Activated CD4-positive, alpha-beta T cell treated with anti-CD3 and anti-CD28 coated beads for 4 hours (primary cell): ENCODE data around the gene PLEKHF1.
"Not testable (repeated sequence)": the region's sequence is repeated elsewhere in the genome, so short reads cannot be mapped to it uniquely, and the experiment has no call there.

Experiments used
- DNase-seq, 2 donors: peaks; one replicate each; pipeline ENCODE4 v3.0.0-alpha.2; 2020

Gene PLEKHF1, protein sequence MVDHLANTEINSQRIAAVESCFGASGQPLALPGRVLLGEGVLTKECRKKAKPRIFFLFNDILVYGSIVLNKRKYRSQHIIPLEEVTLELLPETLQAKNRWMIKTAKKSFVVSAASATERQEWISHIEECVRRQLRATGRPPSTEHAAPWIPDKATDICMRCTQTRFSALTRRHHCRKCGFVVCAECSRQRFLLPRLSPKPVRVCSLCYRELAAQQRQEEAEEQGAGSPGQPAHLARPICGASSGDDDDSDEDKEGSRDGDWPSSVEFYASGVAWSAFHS

DNA sequence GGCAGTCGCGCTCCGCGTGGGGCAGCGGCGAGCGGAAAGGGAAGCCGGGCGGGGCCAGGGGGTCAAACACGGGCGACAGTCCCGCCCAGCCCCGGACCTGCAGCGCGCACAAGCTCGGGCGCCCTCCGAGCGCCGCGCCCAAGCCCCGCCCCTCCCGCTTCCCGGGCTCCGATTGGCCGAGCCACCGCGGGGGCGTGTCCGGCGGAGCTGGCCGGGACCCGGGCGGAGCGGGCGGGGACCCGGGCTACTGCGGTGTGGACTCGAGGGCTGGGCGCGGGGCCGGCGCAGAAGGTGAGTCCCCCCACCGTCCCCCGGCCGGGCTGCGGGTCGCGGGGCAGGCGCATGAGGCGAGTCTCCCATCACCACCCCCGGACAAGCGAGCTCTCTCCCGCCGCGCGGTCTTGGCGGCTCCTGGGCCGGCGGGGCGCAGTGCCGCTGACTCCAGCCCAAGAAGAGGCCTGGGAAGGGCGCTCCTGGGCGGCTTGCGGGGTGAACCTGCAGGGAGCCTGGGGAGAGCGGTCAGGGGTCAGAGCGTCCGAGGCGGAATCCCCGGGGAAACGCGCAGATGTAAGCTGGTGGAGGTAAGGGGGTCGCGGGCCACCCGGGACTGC, at the start of gene PLEKHF1:
PLEKHF1 (plus strand) TSS at position 247 of the 611 bp plus-strand sequence. CDS start 8,379 bp downstream, outside the sequence.
- DNase-seq: peak; percentile 70 to 79

DNA sequence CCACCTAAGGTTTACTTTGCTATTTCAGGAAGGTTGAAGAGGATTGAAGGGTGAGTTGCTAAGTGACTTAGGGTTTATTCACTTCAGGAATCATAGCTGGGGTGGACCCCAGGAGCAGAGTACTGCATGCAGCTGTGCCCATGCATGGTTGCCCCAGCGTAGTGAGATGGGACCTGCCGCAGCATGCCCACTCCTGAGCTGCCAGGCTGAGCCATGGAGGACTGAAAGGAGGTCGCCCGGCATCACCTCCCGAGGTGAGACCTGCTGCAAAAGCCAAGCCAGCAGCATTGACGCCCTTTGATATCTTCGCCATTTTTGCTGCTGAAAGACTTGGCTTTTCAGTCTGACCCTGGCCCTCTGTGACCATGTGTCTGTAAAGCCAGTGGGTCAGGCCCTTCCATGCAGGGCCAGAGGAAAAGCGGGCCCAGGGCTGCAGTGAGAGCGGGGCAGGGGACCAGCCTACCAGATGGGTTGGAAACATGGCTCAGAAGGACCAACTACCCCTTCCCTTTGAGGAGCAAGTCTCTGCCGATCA, 49.3 kb upstream of the PLEKHF1 start:
- no peak for DNase-seq

DNA sequence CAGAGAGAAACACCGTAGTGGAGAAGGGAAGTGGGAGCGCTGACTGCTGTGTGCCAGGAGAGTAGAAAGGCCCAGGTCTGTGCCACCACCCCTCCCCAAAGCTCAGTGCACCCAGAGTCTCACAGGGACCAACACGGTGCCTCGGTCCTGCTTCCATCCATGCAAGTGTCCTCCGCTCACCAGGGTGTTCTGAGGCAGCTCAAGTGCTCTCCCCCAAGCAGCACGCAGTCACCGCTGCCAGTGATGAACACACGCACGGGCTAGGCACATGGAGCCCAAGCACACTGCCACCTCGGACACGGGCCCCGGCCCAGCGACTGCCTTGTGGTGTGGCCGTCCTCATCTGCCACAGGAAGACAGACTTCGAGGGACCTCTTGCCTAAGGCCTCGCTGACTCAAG, 48.7 kb upstream of the PLEKHF1 start:
- DNase-seq: no peak

DNA sequence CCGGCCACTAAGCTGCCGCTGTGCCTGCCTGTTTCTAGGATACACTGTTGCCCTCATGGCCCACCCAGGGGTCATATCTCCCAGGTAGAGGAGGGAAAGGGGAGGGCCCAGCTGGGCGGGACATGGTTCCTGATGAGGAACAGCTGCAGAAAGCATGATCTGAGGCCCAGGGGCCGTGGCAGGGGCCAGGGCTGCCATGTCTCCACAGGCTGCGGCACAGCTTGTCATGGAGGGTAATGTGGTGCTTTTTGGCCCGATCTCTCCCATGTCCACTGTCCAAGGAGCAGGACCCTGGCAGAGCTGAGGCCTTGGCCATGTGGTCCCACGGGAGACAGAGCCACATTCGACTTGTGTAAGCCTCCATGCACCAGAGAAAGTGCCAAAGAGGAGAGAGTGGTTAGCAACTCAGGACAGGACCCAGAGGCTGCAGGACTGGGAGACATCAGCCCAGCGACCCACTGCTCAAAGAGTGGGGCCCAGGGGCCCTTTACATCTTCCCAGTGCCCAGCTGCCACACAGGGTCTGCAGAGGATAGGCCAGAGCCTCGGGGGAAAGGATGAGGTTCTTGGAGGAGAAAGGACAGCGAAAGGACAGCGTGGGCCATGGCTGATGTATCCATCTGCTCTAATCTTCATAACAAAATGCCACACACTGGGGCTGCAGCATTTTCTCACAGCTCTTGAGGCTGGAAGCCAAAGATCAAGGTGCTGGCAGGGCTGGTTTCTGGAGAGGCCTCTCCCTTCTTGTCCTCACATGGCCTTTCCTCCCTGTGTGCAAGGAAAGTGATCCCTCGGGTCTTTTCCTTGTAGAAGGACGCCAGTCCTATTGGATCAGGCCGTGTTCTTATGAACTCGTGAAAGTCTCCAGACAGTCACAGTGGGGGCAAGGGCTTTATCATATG, 47.6 kb upstream of the PLEKHF1 start:
- DNase-seq: no peak

DNA sequence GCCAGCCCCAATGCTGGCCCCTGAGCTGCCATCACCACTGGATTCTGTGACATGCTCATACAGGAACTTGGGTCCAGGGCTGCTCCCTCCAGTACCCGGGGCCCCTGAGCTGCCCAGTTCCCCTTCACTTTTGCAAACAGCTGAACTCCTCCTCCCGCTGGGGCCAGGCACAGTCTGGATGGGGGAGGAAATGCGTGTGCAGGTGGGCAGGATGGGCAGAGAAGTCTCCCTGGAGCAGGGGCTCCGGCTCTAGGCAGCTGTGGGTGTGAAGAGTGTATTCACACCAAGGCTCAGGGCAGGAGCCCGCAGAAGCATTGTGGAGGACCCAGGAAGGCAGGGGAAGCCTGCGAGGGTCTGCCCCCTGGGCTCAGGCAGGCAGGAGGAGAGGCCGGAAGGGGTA, 46.8 kb upstream of the PLEKHF1 start:
- no peak for DNase-seq

DNA sequence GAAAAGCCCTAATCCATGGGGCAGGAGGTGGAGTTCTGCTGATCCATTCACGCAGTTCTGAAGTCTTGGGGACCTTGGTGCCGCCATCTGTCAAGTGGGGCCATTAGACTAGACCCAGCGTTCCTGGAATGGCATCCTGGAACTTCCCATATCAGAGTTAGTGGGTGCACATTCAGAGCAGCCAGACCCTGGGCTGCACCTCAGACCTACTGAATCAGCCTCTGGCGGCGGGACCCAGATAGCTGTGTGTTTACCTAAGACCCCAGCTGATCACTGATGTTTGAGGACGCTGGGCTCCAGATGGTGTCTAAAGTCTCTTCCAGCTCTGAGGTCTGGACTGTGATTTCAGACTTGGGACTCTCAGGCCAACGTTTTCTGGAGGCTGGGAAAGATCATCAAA, 46.4 kb upstream of the PLEKHF1 start:
- DNase-seq: no peak

DNA sequence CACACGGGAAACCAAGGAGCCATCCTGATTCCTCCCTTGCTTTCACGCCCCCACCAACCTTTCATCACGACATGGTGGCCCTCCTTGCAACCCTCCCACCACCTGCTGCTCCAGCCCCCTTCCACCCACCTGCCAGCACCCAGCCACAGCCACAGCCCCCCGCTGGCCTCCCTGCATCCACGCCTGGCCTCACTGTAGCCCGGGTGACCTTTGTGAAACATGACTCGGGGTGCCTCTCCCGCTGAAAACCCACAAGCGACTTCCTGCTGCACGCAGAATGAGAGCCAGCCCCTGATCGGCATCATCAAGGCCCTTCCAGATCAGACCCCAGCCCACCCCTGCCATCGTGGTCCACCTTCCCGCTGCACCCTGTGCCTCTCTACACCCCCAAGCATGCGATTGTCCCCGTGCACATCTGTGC, 44.3 kb upstream of the PLEKHF1 start:
- DNase-seq: peak; percentile 29 to 40

DNA sequence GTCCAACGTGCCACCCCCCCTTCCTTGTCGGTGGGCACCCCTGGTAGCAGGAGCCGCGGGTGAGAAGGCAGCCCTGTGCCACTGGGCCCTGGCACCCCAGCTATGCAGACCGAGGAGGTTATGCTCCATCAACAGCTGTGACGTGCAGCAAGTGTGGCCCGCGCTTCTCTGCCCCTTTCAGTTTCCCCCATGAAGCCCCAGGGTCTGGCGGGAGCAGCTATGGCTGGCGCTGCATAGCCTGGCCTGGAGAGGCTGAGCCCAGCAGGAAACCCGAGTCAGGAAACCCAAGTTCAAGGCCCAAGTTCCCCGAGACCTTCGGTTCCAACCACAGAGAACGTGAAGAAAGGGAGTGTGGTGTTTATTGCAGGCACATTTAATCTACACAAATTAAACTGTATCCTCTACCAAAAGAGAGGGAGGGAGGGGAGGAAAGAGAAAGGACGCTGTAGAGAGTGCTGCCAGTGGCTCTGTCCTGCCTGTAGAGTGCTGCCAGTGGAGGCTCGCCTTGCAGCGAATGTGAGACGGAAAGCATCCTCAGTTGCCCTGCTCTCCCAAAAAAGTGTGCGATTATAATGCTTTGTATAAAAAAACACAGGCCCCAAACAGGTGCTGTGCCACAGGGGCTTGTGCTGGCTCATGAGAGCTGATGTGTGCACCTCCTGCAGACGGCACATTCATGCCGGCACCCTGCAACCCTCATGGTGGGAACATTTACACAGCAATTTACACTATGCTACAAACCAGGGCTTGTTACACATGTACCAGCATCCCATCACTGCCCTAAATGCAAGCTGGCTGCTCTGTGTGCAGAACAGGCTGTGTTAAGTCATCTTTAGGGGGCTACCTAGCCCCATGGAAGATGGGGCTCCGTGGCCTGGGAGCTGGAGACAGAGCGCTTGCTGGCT, 42.8 kb upstream of the PLEKHF1 start:
- no peak for DNase-seq

DNA sequence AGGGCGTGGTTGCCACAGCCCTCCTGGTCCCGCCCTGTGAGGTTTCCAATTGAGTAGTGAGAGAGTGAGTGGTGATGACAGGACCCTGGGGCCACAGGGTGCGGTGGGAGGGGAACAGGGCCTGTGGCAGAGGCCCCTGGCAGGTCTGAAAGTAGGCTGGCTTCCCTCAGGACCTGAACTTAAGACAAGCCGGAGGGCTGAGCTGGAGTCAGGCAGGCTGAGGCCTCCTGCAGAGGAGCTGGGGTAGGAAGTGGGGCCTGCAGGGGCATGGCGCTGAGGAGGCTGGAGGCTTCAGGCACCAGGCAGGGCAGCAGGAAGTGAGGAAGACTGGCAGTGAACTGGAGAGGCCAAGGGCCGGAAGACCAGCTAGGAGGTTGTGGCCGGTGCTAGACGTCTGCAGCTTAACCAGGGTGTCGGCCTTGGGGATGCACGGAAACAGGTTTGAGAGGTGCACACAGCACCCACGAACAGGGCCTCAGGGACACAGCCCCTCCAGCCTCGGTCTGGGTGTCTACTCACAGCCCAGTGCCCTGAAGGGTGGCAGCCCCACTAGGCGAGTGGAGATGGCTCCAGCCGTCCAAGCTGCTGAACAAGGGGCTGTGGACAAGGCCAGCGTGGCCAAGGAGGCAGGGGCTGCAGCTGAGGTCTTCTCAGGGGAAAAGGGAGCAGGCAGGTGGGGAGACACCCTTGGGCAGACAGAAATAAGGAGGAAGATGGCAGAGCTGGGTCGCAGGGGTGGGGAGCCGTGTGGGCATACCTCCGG, 41.4 kb upstream of the PLEKHF1 start:
- DNase-seq: no peak

DNA sequence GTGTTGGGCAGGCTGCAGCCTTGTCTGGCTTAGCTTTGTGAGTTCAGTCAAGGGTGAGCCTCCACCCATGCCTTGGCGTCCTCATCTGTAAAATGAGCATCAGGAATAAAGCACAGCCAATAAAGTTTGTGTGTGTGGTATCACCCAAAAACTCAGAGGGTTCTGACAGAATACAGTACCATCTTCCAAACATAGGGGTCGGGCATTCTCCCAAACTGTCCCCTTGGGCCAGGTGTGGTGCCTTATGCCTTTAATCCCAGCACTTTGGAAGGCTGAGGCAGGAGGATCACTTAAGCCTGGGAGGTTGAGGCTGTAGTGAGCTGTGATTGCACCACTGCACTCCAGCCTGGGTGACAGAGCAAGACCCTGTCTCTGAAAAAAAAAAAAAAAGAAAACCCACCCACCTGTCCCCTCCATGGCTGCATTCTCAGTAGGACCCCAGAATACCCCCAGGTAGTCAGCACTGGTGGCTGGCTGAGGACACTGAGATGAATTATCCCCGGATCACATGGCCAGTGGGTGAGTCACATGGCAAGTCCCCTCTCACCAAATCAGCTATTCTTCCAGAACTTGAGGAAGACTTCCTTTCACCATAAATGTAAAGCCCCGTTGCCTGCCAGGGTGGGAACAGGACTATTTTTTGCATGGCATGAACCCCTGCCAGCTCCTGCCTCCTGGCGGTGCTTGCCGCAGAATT, 40.6 kb upstream of the PLEKHF1 start:
- no peak for DNase-seq

DNA sequence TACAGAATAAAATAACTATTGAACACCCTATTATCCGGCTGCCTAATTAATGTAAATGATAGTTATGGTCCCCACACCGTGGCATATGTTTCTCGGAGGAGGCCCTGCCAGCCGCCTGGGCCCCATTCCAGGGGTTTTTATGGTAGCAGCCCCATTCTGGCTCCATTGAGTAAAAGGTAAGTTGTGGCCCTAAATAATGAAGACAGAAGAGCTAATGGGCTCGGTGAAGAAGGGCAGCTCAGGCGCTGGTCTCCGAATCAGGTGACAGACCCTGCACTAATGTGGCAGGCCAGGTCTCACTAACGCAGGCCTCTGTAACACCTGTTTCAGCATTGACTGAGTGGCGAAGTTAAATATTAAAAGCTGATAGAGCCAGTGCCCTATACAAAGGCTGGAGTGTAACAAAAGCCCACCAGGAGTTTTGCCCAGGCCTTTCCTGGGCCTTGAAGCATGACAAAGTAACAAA, 40.0 kb upstream of the PLEKHF1 start:
- DNase-seq: no peak

DNA sequence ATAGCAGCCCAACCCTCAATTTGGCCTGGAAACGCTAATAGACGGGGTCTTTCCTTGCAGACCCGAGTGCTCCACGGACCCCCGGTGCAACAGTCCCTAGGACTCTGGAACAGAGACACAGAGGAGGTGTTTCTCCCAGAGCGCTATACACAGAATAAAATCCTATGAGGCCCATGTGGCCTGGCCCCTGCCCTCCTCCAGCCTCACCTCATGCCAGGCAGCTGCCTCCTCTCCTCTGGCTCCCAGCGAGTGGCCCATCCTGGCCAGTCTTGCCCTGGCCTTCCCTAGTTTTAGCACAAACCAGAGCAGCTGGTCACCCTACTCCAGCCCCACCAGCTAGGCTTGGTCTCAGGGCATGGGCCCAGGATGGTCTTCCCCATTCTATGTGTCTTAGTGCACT, 38.9 kb upstream of the PLEKHF1 start:
- DNase-seq: no peak

DNA sequence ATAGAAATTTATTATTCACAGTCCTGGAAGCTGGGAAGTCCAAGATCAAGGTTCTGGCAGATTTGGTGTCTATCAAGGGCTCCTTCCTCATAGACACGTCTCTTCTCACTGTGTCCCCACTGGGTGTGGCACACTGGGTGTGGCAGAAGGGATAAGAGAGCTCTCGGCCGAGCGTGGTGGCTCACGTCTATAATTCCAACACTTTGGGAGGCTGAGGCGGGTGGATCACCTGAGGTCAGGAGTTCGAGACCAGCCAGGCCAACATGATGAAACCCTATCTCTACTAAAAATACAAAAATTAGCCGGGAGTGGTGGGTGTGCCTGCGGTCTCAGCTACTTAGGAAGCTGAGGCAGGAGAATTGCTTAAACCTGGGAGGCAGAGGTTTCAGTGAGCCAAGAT, 38.4 kb upstream of the PLEKHF1 start:
- DNase-seq: not testable (repeated sequence)

DNA sequence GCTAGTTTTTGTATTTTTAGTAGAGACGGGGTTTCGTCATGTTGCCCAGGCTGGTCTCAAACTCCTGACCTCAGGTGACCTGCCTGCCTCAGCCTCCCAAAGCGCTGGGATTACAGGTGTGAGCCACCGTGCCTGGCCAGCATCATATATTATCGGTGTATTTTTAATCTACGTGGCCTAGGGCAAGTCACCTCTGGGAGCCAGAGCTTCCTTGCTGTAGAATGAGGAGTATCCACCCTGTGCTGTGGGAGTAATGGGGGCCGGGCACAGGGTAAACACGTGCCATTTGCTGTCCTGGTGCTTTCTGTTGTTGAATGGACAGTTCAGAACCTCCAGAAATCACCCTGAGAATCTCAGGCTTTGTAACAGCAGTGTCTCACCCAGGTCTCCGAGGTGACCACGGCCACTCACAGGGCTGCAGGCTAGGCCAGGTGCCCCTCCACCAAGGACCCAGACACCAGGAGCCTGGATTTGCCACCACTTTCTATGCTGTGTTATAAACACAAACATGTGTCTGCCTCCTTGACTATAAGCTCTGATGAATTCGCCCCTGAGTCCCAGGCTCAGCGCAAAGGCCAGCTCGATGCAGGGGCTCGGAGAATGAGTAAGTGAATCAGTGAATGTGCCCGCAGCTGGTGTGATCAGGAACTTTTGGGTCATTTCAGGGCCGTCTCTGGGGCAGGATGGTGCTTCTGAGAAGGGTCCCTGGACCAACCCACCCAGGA, 36.4 kb upstream of the PLEKHF1 start:
- no peak for DNase-seq

DNA sequence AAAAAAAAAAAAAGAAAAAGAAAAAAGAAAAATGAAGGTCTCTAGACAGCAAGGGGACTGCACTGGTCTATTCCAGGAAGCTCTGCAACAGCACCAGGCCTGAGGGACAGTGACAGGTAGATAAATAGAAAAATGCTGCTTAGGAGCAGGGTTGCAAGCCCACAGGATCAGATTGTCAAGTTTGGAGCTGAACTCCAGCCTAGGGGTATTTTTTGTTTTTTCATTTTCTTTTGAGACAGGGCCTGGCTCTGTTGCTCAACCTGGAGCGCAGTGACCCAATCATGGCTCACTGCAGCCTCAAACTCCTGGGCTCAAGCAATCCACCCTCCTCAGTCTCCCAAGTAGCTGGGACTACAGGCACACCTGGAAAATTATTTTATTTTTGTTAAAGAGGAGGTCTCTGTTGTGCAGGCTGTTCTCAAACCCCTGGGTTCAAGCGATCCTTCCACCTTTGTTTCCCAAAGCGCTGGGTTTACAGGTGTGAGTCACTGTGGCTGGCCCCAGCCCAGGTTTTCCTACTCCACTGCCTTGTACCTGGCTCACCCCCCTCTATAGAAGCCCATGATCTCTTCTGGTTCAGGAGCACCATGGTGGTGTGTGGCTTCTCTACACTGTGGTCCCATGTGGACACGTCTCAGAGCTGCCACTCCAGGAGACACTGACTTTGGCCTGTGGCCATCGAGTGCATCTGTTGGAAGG, 35.3 kb upstream of the PLEKHF1 start:
- no peak for DNase-seq

DNA sequence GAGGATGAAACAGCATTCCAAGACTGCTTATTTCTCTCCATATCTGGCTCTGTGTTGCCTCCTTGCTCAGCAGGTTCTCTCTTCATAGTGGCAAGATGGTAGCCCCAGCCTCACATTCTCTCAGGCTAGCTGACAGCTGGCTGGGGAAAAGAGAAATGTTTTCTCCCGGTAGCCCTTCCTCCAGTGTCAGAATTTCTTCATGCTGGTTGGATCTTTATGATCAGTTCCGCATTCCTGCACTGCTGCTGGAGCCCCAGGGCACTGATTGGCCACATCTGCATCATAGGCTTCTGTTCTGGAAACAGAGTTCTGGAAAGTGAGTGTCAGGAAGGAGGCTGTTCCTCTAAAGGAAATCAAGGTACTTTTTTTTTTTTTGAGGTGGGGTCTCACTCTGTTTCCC, 34.6 kb upstream of the PLEKHF1 start:
- no peak for DNase-seq

DNA sequence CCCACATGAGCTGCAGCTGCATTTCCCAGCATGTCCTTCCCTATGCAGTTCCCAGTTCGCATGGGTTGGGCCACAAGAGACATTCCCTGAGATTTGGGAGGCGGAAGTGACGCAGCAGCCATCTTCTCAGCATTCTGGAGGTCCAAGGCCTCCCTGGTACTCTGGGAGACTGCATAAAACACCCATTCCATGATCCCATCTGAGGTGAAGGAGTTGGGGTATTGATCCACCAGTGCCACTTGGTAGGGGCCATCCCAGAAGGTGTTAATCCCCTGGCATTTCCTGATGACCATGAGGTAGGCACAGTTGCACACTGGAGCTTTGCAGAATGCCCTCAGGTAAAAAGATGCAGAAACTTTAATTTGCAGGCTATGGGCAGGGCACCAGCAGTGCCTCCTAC, 33.8 kb upstream of the PLEKHF1 start:
- DNase-seq: no peak

DNA sequence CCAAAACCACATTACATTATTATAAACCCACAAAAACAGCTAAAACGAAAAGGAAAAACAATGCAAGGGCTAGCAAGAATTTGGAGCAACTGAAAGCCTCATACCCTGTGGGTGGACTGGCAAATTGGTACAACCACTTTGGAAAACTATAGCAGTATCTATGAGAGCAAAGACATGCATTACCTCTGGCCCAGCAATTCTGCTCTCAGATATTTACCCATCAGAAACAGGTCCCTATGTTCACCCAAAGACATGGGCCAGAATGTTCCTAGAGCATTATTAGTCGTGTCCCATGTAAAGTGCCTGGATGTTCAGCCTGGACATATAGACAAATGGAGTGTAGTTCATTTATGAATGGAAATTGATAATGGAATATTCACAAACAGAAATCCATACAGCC, 31.3 kb upstream of the PLEKHF1 start:
- no peak for DNase-seq

DNA sequence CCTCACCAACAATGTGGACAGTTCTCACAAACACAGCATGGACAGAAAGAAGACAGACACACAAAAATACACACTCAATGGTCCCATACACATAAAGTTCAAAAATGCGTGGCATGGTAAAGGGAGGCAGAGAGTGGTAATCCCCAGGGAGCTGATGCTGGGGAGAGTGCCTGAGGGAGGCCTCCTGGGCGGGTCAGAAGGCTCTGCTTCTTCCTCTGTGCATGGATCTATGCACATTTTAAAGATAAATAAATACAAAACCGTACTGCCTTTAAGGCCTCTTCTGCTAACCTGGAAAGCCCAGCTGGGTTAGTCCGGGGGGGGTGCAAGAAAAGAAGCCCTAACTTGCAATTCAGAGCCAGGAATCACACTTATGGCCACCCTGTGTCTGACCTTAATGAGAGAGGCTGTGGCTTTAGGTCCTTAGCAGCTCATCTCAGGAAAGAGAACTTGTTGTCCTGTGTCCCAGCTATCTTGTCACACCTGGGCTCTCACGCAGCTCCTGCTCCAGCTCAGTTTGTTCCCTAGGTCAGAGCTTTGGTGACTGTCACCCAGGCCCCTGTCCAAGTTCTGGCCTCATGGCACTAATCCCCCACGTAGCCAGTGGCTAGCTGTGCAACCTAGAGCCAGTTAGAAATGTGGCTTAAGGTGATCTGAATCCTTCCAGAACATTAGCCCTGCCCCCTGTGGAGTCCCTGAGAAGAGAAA, 30.7 kb upstream of the PLEKHF1 start:
- no peak for DNase-seq
